Common myeloid progenitor, CD34-positive (primary cell): ENCODE results near the gene LONP2.

ENCODE experiments used
- CTCF ChIA-PET: fragments of 350-600 bp; sonication (Branson Sonifier 250); formaldehyde crosslinking; loops from one replicate; lab custom pipeline; 2021; ENCODE audit warnings: antibody characterized with exemption; lab: Charles Lee
- POLR2A ChIA-PET: fragments of 350-600 bp; sonication (Branson Sonifier 250); formaldehyde crosslinking; loops from one replicate; lab custom pipeline; 2021; ENCODE audit warnings: antibody characterized with exemption; lab: Charles Lee
- DNase-seq, 3 donors: peaks; one replicate each; pipeline versions ENCODE4 v3.0.0 to v3.0.0-alpha.2; 2013
- H3K27ac ChIP-seq, 2 experiments: 1 replicate in 1 of 2; 2 replicates in 1 of 2; pipeline ENCODE4 v1.7.0; 2013; ENCODE audit warnings: inconsistent platforms in 2 of 2, low read length in 2 of 2, mild to moderate bottlenecking in 2 of 2, low read depth in 1 of 2, moderate library complexity in 1 of 2; ENCODE audit not compliant: severe bottlenecking in 2 of 2, insufficient read depth in 1 of 2, poor library complexity in 1 of 2
- H3K27me3 ChIP-seq, 5 experiments: replicated peaks in 2 of 5; 1 replicate in 3 of 5; 2 replicates in 2 of 5; pipeline versions ENCODE4 v1.6.1 to v1.7.0; 2013; ENCODE audit warnings: low read length in 4 of 5, mild to moderate bottlenecking in 2 of 5, moderate library complexity in 2 of 5, inconsistent platforms in 1 of 5; ENCODE audit not compliant: insufficient read depth in 5 of 5, control insufficient read depth in 4 of 5
- H3K36me3 ChIP-seq, 4 experiments: 1 replicate in 2 of 4; 2 replicates in 2 of 4; pipeline versions ENCODE4 v1.6.1 to v1.7.0; 2013; ENCODE audit warnings: low read length in 3 of 4, control low read depth in 1 of 4, mild to moderate bottlenecking in 1 of 4; ENCODE audit not compliant: control insufficient read depth in 4 of 4, insufficient read depth in 4 of 4
- H3K4me1 ChIP-seq, 4 experiments: 1 replicate in 3 of 4; 2 replicates in 1 of 4; pipeline versions ENCODE4 v1.6.1 to v1.7.1; 2013; ENCODE audit warnings: low read length in 3 of 4, mild to moderate bottlenecking in 3 of 4, control low read depth in 1 of 4, inconsistent platforms in 1 of 4, moderate library complexity in 1 of 4; ENCODE audit not compliant: control insufficient read depth in 4 of 4, insufficient read depth in 4 of 4; ENCODE audit errors: control extremely low read depth in 1 of 4
- H3K4me3 ChIP-seq, 7 experiments: 1 replicate in 4 of 7; 2 replicates in 3 of 7; pipeline versions ENCODE4 v1.5.1 to v1.7.0; 2013; ENCODE audit warnings: mild to moderate bottlenecking in 7 of 7, low read length in 6 of 7, moderate library complexity in 6 of 7, inconsistent platforms in 2 of 7, low read depth in 2 of 7, control low read depth in 1 of 7; ENCODE audit not compliant: insufficient read depth in 4 of 7, control insufficient read depth in 1 of 7; ENCODE audit errors: extremely low read depth in 1 of 7
- H3K9me3 ChIP-seq, 5 experiments: 1 replicate in 4 of 5; 2 replicates in 1 of 5; pipeline versions ENCODE4 v1.6.1 to v1.7.1; 2013; ENCODE audit warnings: low read length in 4 of 5, mild to moderate bottlenecking in 2 of 5, inconsistent platforms in 1 of 5, low read depth in 1 of 5, moderate library complexity in 1 of 5; ENCODE audit not compliant: control insufficient read depth in 4 of 5, insufficient read depth in 2 of 5; ENCODE audit errors: control extremely low read depth in 1 of 5
- WGBS: methylation state at CpG from one replicate; pipeline ENCODE4 v1.1.5; 2013; ENCODE audit not compliant: insufficient coverage; 5-methylcytosine and 5-hydroxymethylcytosine counted together

The LONP2 gene

DNA sequence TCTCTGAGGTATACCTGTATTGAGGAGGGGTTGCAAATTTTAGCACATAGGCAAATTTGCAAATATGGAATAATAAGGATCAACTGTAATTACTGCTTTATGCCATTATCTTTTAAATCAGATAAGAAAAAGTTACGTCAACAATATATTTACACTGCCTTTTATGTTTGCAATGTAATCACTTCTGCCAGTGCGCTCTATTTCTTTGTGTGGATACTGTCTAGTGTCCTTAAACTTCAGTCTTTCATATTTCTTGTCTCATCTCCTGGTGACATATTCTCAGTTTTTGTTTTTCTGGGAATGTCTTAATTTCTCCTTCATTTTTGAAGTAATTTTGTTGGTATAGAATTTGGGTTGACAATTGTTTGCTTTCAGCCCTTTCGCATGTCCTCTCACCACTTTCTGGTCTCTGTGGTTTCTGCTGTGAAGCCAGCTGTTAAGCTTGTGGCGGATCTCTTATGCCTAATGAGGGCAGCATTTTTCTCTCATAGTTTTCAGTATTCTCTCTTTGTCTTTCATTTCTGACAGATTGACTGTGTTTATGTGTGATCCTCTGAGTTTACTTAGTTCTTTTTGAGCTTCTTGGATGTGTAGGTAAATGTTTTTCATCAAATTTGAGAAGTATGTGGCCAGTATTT, 40.8 kb downstream of the LONP2 start:
- 93% methylated on average over 3 of the region's 4 CpGs for WGBS
- no peak for DNase-seq

DNA sequence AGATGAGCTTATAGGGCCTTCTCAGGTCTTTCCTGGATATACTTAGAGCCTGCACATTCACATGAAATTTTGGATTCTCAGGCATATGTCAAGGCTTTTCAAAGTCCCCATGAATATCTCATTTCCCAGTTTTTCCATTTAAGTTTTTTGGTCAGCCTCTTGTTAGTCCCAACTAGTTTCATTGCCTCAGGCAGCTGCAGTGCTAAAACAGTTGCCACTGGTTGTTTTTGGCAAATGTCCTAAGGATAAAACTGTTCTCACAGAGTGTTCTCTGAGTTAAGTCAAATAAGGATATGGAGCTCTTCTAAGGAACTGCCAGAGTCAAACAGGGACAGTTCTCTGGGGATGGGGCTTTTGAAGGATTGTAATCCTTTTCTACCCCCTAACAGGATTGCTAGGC, 43.1 kb downstream of the LONP2 start:
- ChIA-PET POLR2A (no interaction called here), CTCF (interaction anchor here (1.1 to 1.4 kb wide), 2 partner anchors 15 to 36 kb away, joined by 3 to 4 read pairs; no protein-coding TSS in a partner anchor)
- Histone ChIP-seq H3K27me3 (no peaks in the 10 kb centered on the region), H3K4me3 (no peak overlapping the region), H3K27ac (no peak overlapping the region), H3K9me3 (peaks cover 5 to 31% (median 15%) of the 10 kb centered on the region in 5 experiments), H3K4me1 (peaks cover 5 to 14% (median 7%) of the 10 kb centered on the region in 4 experiments), H3K36me3 (peaks cover 24 to 63% (median 31%) of the 10 kb centered on the region in 4 experiments)
- DNase-seq: no peak

More for the DNA sequence above, 40.8 kb downstream of the LONP2 start:
- H3K27ac ChIP-seq: no peak overlapping the region
- peaks cover 5 to 31% (median 15%) of the 10 kb centered on the region in 5 experiments for H3K9me3 ChIP-seq
- peaks cover 0 to 6% (median 0%) of the 10 kb centered on the region in 4 experiments for H3K4me1 ChIP-seq
- no peak overlapping the region for H3K4me3 ChIP-seq
- CTCF ChIA-PET: no interaction called here
- peaks cover 18 to 59% (median 26%) of the 10 kb centered on the region in 4 experiments for H3K36me3 ChIP-seq
- POLR2A ChIA-PET: no interaction called here
- no peaks in the 10 kb centered on the region for H3K27me3 ChIP-seq

DNA sequence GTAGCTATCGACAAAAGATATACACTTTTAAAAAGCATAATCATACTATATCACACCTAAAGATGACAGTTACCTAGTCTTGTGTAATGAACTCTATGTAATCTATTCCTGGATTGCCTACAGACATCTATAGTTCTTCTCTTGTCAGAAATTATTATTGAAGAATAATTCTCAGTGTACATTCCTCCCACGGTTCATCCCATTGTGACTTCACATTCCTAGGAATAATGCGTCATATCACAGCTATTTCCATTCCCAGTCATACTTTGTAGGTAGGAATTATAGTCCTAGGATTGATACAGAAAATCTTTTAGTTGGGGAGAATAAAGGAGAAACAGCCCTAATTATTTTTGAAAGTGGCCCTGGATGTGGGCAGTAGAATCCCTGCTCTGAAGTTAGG, 47.2 kb downstream of the LONP2 start:
- Histone ChIP-seq H3K4me3 (no peak overlapping the region), H3K27ac (no peak overlapping the region), H3K9me3 (peaks cover 5 to 15% (median 12%) of the 10 kb centered on the region in 5 experiments)

DNA sequence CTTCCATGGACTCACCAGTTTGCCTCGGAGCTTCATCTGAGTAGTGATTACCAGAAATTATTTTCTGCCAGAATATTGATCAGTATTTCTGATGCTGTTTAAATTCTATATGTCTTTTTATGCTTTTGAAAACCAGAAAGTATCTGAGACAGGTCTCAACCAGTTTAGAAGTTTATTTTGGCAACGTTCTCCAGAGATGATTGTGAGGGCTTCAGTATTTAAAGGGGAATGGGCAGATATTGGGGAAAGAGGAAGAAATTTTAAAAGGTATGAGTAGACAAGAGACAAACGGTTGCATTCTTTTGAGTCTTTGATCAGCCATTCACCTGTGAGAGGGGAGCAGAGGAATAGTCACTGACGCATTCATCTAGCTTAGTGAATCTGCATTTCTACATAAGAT, 47.7 kb downstream of the LONP2 start:
- POLR2A ChIA-PET: interaction anchor here (0.6 kb wide), 1 partner anchor 1466 kb away, joined by 3 read pairs; no protein-coding TSS in a partner anchor
- H3K36me3 ChIP-seq: peaks cover 20 to 46% (median 28%) of the 10 kb centered on the region in 4 experiments
- no peak overlapping the region for H3K4me3 ChIP-seq
- no peak overlapping the region for H3K27ac ChIP-seq
- H3K27me3 ChIP-seq: no peaks in the 10 kb centered on the region
- DNase-seq: no peak
- CTCF ChIA-PET: interaction anchor here (1.3 kb wide), 1 partner anchor 22 kb away, joined by 3 read pairs; no protein-coding TSS in a partner anchor
- peaks cover 5 to 11% (median 8%) of the 10 kb centered on the region in 5 experiments for H3K9me3 ChIP-seq
- H3K4me1 ChIP-seq: peaks cover 5 to 11% (median 7%) of the 10 kb centered on the region in 4 experiments
- WGBS: 94% methylated on average over 2 of the region's 4 CpGs

More for the DNA sequence above, 47.2 kb downstream of the LONP2 start:
- Histone ChIP-seq H3K27me3 (no peaks in the 10 kb centered on the region), H3K4me1 (peaks cover 5 to 11% (median 7%) of the 10 kb centered on the region in 4 experiments), H3K36me3 (peaks cover 23 to 49% (median 32%) of the 10 kb centered on the region in 4 experiments)
- no CpG with 5 or more reads among the region's 3 CpGs for WGBS
- ChIA-PET CTCF (interaction anchor here (1.3 kb wide), 1 partner anchor 21 kb away, joined by 3 read pairs; no protein-coding TSS in a partner anchor), POLR2A (interaction anchor here (0.6 kb wide), 1 partner anchor 1466 kb away, joined by 3 read pairs; no protein-coding TSS in a partner anchor)
- DNase-seq: no peak

DNA sequence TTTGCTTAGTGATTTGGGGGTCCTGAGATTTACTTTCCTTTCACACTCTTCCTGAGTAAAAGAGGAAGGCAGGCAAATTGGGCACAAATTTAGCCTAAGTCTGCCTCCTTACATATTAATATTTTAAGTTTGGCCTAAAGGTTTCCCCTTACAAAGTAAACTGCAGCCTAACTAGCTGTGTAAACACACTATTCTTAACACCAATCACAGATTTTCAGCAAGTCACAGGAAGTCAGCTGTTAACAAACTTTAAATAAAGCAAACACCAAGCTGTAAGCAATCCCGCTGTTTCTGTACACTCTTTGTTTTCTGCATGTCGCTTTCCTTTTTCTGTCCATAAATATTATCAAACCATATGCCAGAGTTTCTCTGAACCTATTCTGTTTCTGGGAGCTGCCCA, 48.4 kb downstream of the LONP2 start:
- no peak overlapping the region for H3K27ac ChIP-seq
- POLR2A ChIA-PET: no interaction called here
- H3K36me3 ChIP-seq: peaks cover 17 to 43% (median 24%) of the 10 kb centered on the region in 4 experiments
- H3K9me3 ChIP-seq: peaks cover 0 to 4% (median 2%) of the 10 kb centered on the region in 5 experiments
- DNase-seq: no peak
- peaks cover 5 to 11% (median 7%) of the 10 kb centered on the region in 4 experiments for H3K4me1 ChIP-seq
- H3K27me3 ChIP-seq: no peaks in the 10 kb centered on the region
- CTCF ChIA-PET: interaction anchor here (1.3 kb wide), 1 partner anchor 23 kb away, joined by 3 read pairs; no protein-coding TSS in a partner anchor
- H3K4me3 ChIP-seq: no peak overlapping the region
- WGBS: 93% methylated on average over 2 of the region's 2 CpGs

DNA sequence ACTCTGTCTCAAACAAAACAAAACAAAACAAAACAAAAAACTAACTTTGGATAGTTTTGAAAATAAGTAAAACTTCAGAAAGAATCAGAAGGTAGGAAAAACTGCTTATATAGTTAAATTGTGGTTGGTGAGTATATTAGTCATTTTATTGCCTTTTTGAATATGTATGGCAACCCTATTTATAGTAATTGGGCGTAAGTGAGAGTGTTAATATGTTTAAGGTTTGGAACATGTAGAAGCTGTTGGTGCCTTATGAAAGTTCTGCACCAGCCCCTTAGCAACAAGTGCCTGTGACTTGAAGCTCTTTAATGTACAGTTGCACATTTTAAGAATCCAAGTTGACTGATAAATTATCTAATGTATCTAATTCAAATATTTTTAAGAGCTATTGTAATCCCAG, 50.6 kb downstream of the LONP2 start:
- H3K36me3 ChIP-seq: peaks cover 13 to 44% (median 18%) of the 10 kb centered on the region in 4 experiments
- no peaks in the 10 kb centered on the region for H3K27me3 ChIP-seq
- no peak for DNase-seq
- no peaks in the 10 kb centered on the region for H3K9me3 ChIP-seq
- no peak overlapping the region for H3K4me3 ChIP-seq
- peaks cover 5 to 11% (median 7%) of the 10 kb centered on the region in 4 experiments for H3K4me1 ChIP-seq
- CTCF ChIA-PET: interaction anchor here (1.3 to 1.5 kb wide), 2 partner anchors 63 to 335 kb away, joined by 3 to 4 read pairs; no protein-coding TSS in a partner anchor
- POLR2A ChIA-PET: no interaction called here
- no peak overlapping the region for H3K27ac ChIP-seq
- WGBS: 80% methylated on average over 1 of the region's 1 CpG
